Activated T-helper 1 cell treated with anti-CD3 and anti-CD28 coated beads, Interleukin-12 subunit alpha, Interleukin-12 subunit beta, Interleukin-2, Interleukin-4 antibody, amounts not matched to agents 30 ng/mL and 10 ng/mL and 1 ng/mL, durations not matched to agents 14 hours and 24 hours and 36 hours (primary cell): ENCODE measurements around the gene CD300LF. TPM values are rescaled to one million over a fixed set of nuclear protein-coding genes. Genes with fewer than 3 reads are reported as not detected.

Experiments used
- DNase-seq: peaks from one replicate; pipeline ENCODE4 v3.0.0; 2021; ENCODE audit warnings: low spot score
- H3K27ac Mint-ChIP-seq: one replicate; pipeline ENCODE4 v1.8.0; 2021; ENCODE audit warnings: mild to moderate bottlenecking, mixed read lengths
- H3K27me3 Mint-ChIP-seq: one replicate; pipeline ENCODE4 v1.8.0; 2022; ENCODE audit warnings: mild to moderate bottlenecking, moderate library complexity, mixed read lengths; ENCODE audit not compliant: insufficient read depth
- H3K36me3 Mint-ChIP-seq: one replicate; pipeline ENCODE4 v1.8.0; 2021; ENCODE audit warnings: low read depth, mixed read lengths
- H3K4me1 Mint-ChIP-seq: one replicate; pipeline ENCODE4 v1.8.0; 2021; ENCODE audit warnings: low read depth, mixed read lengths
- H3K4me3 Mint-ChIP-seq: one replicate; pipeline ENCODE4 v1.8.0; 2021; ENCODE audit warnings: mild to moderate bottlenecking, moderate library complexity, mixed read lengths
- H3K9me3 Mint-ChIP-seq: one replicate; pipeline ENCODE4 v1.8.0; 2021; ENCODE audit warnings: mixed read lengths
- intact Hi-C: fragments of 100-400 bp; cut with micrococcal nuclease; formaldehyde crosslinking; loops from one replicate; pipeline ENCODE4 v1.15.1; 2024
- total RNA-seq: library from RNA; stranded (reverse); gene quantifications from 2 replicates; pipeline ENCODE4 v1.2.3, GENCODE V29; 2022

CD300LF gene
- total RNA-seq, 1 donor from 2014 or later, result not detected

- intact Hi-C loops, result no loop called here
- Mint-ChIP-seq H3K4me1 (no peaks in the 10 kb centered on the region), H3K27ac (no peak overlapping the region), H3K27me3 (peaks cover 26% of the 10 kb centered on the region), H3K9me3 (no peaks in the 10 kb centered on the region), H3K36me3 (no peaks in the 10 kb centered on the region), H3K4me3 (no peak overlapping the region)
- DNase-seq, result no peak
These were observed 2.4 kb upstream of the CD300LF start for GRCh38 chr17:74715144-74715543.

DNA sequence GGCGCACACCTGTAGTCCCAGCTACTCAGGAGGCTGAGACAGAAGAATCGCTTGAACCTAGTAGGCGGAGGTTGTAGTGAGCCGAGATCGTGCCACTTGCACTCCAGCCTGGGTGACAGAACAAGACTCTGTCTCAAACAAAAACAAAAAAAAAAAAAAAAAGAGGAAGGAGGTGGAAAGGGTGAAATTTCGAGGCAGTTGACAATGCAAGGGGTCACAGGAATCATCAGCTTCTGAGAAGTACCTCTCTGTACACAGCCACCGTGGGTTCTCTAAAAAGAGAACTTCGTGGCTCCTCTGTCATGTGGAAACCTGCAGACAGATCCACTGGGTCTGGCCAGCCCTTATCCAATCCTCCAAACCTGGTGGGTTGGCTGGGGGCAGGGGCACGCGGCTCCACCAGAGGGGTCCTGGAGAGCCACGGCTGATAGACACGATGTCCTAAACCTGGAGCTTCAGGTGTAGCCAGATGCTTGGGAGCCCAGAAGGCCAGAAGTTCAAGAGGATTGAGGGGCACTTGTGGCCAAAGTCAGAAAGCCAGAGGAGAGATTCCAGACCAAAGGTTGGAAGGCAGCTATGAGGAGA lies 540 bp upstream of the CD300LF start:
- H3K4me3 Mint-ChIP-seq, result no peak overlapping the region
- H3K36me3 Mint-ChIP-seq, result no peaks in the 10 kb centered on the region
- DNase-seq, result no peak
- no peaks in the 10 kb centered on the region for H3K4me1 Mint-ChIP-seq
- no peak overlapping the region for H3K27ac Mint-ChIP-seq
- peaks cover 22% of the 10 kb centered on the region for H3K27me3 Mint-ChIP-seq
- no peaks in the 10 kb centered on the region for H3K9me3 Mint-ChIP-seq
- intact Hi-C loops, result no loop called here

GRCh38 chr17:74712301-74712700 lies 422 bp downstream of the CD300LF start:
- Mint-ChIP-seq H3K4me3 (no peak overlapping the region), H3K4me1 (no peaks in the 10 kb centered on the region), H3K36me3 (no peaks in the 10 kb centered on the region), H3K27ac (peak overlapping the region; percentile 8), H3K27me3 (peaks cover 20% of the 10 kb centered on the region), H3K9me3 (no peaks in the 10 kb centered on the region)
- intact Hi-C loops, result no loop called here
- DNase-seq, result no peak

DNA sequence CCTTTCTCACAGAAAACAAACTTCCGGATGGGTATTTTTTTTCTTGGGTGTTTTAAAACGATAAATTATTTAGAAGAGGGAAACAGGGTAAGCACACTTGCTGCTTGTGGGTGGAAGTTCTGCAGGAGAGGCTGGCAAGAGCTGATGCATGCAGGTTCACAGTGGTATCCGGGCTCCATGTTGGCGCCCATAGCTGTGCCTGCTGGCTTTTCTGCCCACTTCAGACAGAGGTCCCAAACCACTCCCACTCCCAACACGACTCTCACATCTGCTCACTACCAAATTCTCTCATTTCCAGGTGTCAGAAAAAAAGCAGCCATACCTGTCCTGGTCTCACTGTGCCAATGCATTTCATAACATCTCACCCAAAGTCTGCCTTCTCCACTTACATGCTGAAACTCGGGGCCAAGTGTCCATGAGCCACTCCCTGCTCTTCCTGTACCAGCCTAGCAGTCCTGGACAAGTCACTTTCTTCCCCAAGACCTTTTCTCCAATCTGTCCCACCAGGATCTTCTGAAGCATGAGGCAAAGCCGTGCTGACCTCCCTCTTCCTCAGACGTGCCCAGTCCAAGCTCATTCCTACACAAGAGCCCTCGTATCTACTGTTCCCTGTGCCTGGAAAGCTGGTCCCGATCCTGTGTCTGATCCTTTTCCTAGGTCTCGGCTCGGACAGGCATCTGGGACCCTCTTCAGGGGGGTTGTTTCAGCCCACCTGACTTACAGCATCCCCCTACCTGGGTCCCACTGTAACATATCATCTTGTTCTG lies 1.5 kb downstream of the CD300LF start:
- H3K4me3 Mint-ChIP-seq, result no peak overlapping the region
- H3K9me3 Mint-ChIP-seq, result no peaks in the 10 kb centered on the region
- intact Hi-C loops, result no loop called here
- no peak for DNase-seq
- peaks cover 23% of the 10 kb centered on the region for H3K27me3 Mint-ChIP-seq
- no peak overlapping the region for H3K27ac Mint-ChIP-seq
- no peaks in the 10 kb centered on the region for H3K36me3 Mint-ChIP-seq
- H3K4me1 Mint-ChIP-seq, result no peaks in the 10 kb centered on the region

GRCh38 chr17:74704544-74704943 lies 8.2 kb downstream of the CD300LF start:
- Mint-ChIP-seq H3K4me3 (no peak overlapping the region), H3K27ac (no peak overlapping the region), H3K36me3 (no peaks in the 10 kb centered on the region), H3K9me3 (no peaks in the 10 kb centered on the region), H3K4me1 (no peaks in the 10 kb centered on the region), H3K27me3 (peaks cover 17% of the 10 kb centered on the region)
- intact Hi-C loops, result no loop called here
- DNase-seq, result no peak

DNA sequence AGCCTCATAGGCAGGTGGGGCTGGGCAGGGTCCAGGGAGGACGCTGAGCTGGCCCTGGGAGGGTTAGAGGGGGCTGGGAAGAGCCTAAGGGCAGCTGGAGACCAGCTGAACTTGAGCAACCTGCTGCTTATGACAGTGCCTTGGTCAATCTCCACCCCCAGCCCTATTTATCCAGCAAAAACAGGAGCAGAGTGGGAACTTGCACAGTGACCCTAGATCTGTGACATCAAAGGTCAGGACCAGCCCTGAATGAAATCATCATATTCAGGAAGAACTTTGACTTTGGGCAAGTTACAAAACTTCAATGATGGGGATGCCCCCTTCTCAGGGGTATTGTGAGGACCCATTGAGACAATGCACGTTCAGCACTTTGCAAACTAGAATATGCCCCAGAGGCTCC lies 9.4 kb downstream of the CD300LF start:
- no peak overlapping the region for H3K27ac Mint-ChIP-seq
- H3K36me3 Mint-ChIP-seq, result no peaks in the 10 kb centered on the region
- H3K27me3 Mint-ChIP-seq, result peaks cover 17% of the 10 kb centered on the region
- intact Hi-C loops, result no loop called here
- no peaks in the 10 kb centered on the region for H3K9me3 Mint-ChIP-seq
- DNase-seq, result no peak
- H3K4me3 Mint-ChIP-seq, result no peak overlapping the region
- H3K4me1 Mint-ChIP-seq, result no peaks in the 10 kb centered on the region

DNA sequence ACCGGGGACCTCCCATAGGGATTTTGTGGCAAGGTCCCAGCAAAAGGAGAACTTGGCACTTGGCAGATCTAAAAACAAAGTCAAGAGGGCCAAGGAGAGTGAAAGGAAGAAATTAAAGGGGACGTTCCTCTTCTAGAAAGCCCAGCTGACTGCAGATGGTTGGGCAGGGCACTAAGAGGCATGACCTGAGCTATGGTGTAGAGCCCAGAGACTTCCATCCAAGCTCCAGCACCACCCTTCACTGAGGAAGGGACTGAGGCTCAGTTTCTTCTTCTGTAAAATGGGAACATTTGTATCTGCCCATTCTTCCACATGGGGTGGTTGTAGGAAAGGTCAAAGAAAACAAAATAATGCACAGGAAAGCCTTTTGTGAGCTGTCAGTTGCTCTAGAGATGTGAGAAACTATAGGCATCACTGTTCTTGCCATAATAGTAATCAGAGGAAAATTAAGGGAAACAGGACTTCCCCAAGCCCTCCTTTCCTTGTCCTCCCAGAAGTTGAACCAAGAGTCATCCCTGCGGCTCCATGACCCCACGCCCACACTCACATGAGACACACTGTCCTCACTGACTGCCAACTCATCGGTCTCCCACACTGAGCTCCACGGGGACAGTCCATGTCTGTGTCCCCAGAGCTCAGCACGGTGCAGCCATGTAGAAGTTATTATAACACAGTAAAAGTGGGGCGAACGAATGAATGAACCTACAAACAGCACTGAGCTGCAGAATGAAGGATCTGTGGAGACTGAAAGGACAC lies 10.4 kb downstream of the CD300LF start:
- H3K9me3 Mint-ChIP-seq, result no peaks in the 10 kb centered on the region
- H3K27ac Mint-ChIP-seq, result no peak overlapping the region
- H3K4me1 Mint-ChIP-seq, result no peaks in the 10 kb centered on the region
- no peaks in the 10 kb centered on the region for H3K36me3 Mint-ChIP-seq
- intact Hi-C loops, result no loop called here
- peaks cover 17% of the 10 kb centered on the region for H3K27me3 Mint-ChIP-seq
- no peak for DNase-seq
- H3K4me3 Mint-ChIP-seq, result no peak overlapping the region

GRCh38 chr17:74699236-74699635 lies 13.5 kb downstream of the CD300LF start:
- Mint-ChIP-seq H3K36me3 (no peaks in the 10 kb centered on the region), H3K27ac (no peak overlapping the region), H3K4me1 (no peaks in the 10 kb centered on the region), H3K9me3 (peaks cover 3% of the 10 kb centered on the region), H3K4me3 (no peak overlapping the region), H3K27me3 (peaks cover 12% of the 10 kb centered on the region)
- intact Hi-C loops, result no loop called here
- DNase-seq, result no peak

- intact Hi-C loops, result no loop called here
- Mint-ChIP-seq H3K9me3 (peaks cover 4% of the 10 kb centered on the region), H3K27me3 (peaks cover 14% of the 10 kb centered on the region), H3K36me3 (no peaks in the 10 kb centered on the region), H3K4me1 (no peaks in the 10 kb centered on the region), H3K4me3 (no peak overlapping the region), H3K27ac (no peak overlapping the region)
- DNase-seq, result no peak
These were observed 14.7 kb downstream of the CD300LF start for GRCh38 chr17:74698069-74698468.

DNA sequence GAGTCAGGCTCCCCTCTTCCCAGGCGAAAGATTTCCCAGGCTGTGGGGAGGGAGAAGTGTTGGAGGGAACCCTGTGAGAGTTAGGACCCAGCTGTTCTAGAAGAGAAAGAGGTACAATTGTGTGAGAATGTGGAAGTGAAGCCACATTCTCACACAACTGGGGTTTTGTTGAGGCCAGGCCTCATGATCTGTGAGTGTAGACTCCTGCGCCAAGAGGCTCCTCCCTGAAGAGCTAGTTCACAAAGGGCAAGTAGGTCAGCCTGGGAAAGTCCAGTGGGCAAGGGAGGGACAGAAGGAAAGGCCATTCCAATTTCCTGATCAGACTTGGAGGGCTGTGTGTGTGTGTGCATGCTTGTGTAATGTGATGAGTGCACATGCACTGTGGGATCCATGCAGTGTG lies 15.2 kb downstream of the CD300LF start:
- Mint-ChIP-seq H3K27ac (no peak overlapping the region), H3K27me3 (peaks cover 17% of the 10 kb centered on the region), H3K4me3 (no peak overlapping the region), H3K36me3 (no peaks in the 10 kb centered on the region), H3K4me1 (no peaks in the 10 kb centered on the region), H3K9me3 (peaks cover 4% of the 10 kb centered on the region)
- DNase-seq, result no peak
- intact Hi-C loops, result no loop called here

DNA sequence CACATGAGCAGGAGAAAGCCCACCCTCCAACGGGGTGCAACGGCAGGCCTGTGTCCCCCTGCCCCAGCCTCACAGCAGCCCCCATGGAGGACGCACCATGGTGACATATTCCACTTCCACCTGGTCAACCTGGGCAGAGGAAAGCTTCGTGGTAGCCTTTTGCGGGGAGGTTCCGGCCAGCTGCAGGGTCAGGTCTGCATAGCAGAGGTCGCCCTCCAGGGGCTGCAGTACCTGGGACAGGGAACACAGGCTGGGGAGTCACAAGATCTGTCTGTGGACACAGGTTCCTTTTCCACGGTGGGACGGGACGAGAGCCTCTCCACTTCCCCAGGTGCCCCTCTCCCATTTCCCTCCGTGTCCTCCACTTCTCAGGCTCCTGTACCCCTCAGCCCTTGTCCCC lies 17.1 kb downstream of the CD300LF start:
- no peaks in the 10 kb centered on the region for H3K36me3 Mint-ChIP-seq
- H3K27me3 Mint-ChIP-seq, result peaks cover 10% of the 10 kb centered on the region
- H3K9me3 Mint-ChIP-seq, result peaks cover 4% of the 10 kb centered on the region
- no peak overlapping the region for H3K27ac Mint-ChIP-seq
- peaks cover 2% of the 10 kb centered on the region for H3K4me1 Mint-ChIP-seq
- intact Hi-C loops, result no loop called here
- no peak for DNase-seq
- H3K4me3 Mint-ChIP-seq, result no peak overlapping the region

- Mint-ChIP-seq H3K36me3 (no peaks in the 10 kb centered on the region), H3K27ac (no peak overlapping the region), H3K9me3 (peaks cover 4% of the 10 kb centered on the region), H3K27me3 (peaks cover 10% of the 10 kb centered on the region), H3K4me1 (peaks cover 12% of the 10 kb centered on the region), H3K4me3 (no peak overlapping the region)
- intact Hi-C loops, result no loop called here
- no peak for DNase-seq
These were observed 18.6 kb downstream of the CD300LF start for GRCh38 chr17:74694081-74694480.

DNA sequence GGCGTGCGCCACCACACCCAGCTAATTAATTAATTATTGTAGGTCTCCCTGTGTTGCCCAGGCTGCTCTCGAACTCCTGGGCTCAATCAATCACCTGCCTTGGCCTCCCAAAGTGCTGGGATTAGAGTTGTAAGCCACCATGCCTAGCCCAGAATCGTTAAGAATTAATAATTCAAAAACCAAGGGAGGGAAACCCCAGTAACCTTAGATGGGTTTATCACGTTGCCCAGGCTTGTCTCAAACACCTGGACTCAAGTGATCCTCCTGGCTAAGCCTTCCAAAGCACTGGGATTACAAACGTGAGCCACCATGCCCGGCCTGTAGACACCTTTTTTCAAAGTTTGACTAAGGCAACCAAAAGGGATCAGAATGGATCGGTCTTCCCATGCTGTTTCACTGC lies 21.6 kb downstream of the CD300LF start:
- no peak overlapping the region for H3K27ac Mint-ChIP-seq

More for the DNA sequence above, 21.6 kb downstream of the CD300LF start:
- Mint-ChIP-seq H3K27me3 (peaks cover 10% of the 10 kb centered on the region), H3K36me3 (no peaks in the 10 kb centered on the region), H3K4me1 (peaks cover 21% of the 10 kb centered on the region), H3K9me3 (peaks cover 4% of the 10 kb centered on the region), H3K4me3 (no peak overlapping the region)
- no peak for DNase-seq
- intact Hi-C loops, result no loop called here
